GM19468 (cell line): ENCODE measurements around the gene PSMB4.
"Not testable (repeated sequence)": the region's sequence is repeated elsewhere in the genome, so short reads cannot be mapped to it uniquely, and the experiment has no call there.

ENCODE experiments used
- ATAC-seq: cut with Tn5 transposase; IDR thresholded peaks from one replicate; pipeline ENCODE4 v1.9.1; 2021; ENCODE audit warnings: mild to moderate bottlenecking, moderate library complexity, moderate number of reproducible peaks; ENCODE audit not compliant: unreplicated experiment; ENCODE audit errors: extremely low read depth

The PSMB4 gene

DNA sequence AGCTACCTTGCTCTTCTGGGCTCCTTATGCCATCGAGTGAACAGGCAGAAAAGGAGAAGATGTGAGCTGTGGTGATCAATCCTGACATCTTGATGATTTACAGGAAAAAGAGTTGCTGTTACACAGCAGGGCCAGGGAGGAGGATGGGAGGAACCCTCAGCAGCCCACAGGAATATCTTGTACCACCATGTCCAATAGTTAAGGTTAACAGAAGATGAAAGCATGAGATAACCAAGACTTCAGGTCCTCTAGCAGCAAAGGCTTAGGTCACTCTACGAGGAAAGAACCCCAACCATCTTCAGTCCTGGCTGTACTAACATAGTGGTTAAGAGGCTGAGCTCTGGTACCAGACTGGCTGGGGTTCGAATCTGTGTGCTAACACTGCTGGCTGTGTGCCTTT, 14.8 kb upstream of the PSMB4 start:
- no peak for ATAC-seq

DNA sequence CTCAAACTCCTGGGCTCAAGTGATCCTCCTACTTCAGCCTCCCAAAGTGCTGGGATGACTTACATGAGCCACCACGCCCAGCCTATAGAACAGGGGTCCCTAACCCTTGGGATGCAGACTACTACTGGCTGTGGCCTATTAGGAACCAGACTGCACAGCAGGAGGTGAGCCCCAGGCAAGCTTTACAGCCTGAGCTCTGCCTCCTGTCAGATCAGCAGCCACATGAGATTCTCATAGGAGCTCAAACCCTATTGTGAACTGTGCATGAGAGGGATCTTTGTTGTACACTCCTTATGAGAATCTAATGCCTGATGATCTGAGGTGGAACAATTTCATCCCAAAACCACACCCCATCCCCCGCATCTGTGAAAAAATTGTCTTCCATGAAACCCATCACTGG, 13.4 kb upstream of the PSMB4 start:
- ATAC-seq: no peak

DNA sequence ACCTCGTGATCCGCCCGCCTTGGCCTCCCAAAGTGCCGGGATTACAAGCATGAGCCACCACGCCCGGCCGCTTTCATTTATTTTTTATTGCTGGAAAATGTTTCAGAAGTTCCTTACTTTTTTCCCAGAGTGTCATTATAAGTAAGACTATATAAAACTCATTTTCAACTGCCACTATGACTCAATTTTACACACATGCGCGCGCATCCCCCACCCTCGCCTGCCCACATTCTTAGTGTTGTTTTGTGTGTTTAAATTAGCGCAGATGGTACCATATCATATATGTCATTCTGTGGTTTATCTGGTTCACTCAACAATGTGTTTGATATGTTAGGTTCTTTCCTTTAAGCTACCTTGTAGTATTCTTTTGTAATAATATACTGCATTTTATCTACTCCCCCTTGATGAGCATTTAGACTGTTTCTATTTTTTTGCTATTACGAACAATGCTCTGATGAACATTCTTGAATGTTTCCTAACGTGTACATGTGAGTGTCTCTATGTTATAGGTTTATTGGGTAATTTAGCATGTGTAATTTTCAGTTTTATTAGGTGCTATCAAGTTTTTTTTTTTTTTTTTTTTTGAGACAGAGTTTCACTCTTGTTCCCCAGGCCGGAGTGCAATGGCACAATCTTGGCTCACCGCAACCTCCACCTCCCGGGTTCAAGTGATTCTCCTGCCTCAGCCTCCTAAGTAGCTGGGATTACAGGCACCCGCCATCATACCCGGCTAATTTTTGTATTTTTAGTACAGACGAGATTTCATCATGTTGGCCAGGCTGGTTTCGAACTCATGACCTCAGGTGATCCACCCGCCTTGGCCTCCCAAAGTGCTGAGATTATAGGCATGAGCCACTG, 8.9 kb upstream of the PSMB4 start:
- not testable (repeated sequence) for ATAC-seq

DNA sequence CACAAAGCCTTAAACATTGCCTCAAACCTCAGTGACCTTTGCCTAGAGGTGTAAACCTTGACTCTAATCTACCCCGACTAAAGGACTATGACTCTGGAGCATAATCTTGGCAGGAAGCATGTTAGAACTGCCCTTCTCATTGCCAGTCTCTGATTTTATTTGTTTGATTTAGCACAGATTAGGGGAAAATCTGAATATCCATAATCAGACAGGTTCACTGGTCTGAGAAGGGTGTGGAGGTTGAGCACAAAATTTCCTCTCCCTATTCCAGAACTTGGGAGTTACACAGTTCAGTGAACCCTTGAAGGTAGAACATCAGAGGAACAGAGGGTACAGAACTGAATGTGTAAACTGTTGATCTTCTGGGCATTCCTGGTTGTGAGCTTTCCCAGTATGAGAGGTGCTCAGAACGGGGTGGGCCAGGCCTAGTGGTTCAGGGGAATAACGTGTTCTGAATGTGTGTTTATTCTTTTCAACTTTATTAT, 8.3 kb upstream of the PSMB4 start:
- ATAC-seq: no peak

DNA sequence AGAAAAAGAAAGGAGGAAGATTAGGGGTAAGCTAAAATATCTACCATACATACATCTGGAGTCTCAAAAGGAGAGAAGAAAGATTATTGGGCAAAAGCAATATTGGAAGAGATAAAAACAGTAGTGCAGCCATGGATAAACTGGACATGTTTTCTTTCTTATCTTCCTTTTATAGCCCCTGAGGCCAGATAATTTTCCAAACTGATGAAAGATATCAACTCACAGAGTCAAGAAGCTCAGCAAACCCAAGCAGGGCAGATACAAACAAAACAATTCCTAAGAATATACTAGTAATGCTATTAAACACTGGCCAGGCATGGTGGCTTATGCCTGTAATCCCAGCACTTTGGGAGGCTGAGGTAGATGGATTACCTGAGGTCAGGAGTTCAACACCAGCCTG, 5.8 kb upstream of the PSMB4 start:
- no peak for ATAC-seq

DNA sequence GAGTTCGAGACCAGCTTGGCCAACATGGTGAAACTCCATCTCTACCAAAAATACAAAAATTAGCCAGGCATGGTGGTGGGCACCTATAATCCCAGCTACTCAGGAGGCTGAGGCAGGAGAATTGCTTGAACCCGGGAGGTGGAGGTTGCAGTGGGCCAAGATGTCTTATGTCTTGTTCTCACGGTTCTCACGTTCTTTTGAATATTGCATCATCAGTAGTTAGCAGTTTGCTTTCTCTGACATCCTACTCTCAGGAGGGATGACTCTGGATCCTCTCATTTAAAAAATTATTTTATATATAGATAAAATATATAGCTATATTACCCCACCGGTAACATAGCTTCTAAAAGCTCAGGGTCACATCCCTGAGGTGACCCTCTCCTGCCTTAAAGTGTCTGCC, 3.1 kb upstream of the PSMB4 start:
- ATAC-seq: not testable (repeated sequence)

DNA sequence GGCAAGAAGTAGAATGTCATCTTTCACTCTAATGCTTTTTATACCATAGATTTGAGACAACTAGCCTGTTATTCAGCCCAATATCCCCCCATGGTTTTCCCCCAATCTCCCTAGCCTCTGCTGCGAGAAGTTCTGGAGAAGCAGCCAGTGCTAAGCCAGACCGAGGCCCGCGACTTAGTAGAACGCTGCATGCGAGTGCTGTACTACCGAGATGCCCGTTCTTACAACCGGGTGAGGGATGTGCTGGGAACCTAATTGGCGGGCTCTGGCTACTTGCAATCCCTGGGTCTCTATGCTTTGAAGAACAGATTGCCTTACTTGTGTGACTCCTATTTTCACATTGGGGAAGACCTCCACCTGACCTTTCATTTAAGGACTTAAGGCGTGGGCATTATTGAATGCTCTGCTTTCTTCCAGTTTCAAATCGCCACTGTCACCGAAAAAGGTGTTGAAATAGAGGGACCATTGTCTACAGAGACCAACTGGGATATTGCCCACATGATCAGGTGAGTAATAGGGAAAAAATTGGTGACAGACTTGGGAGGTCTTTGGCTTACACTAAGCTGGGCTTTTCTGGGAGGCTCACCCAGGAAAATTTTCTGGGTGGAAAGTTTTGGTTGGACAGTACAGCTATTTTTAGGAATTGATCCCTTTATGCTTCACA, 1.9 kb downstream of the PSMB4 start:
- no peak for ATAC-seq

DNA sequence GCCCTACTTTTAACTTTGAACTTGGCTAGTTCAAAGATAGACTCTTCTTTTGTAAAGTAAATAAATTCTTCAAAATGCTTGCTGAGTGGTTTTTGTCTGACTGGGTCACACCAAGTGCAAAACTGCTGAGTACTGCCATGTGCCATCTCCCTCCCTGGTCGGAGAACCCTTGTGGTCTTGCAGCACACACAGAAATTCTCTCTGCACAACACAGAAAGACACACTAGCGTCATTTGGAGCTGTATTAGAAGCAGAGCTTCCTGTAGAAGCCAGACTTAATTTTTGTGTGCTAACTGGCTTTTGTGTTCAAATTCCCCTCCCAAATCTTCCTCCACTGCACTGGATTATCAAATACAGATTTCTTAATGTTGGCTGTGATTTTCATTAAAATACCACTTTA, 2.5 kb downstream of the PSMB4 start:
- ATAC-seq: no peak

DNA sequence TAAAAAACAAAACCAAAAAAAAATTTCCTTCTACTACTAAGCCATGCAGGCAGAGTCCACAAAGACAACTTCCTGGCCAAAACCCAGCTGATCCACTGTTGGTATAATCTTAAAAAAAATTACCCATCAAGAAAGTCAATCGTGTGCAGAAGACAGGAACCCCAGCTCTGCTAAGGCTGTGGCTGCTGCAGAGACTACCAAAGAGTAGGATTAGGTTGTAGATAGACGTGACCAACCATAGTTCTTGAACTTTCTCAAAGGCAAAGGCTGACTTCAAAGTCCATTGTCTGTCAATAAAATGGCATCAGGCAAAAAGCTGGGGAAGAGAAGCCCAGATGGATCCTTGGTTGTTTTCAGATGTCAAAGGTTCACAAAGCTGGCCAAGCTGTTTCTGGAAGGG, 3.4 kb downstream of the PSMB4 start:
- ATAC-seq: no peak

DNA sequence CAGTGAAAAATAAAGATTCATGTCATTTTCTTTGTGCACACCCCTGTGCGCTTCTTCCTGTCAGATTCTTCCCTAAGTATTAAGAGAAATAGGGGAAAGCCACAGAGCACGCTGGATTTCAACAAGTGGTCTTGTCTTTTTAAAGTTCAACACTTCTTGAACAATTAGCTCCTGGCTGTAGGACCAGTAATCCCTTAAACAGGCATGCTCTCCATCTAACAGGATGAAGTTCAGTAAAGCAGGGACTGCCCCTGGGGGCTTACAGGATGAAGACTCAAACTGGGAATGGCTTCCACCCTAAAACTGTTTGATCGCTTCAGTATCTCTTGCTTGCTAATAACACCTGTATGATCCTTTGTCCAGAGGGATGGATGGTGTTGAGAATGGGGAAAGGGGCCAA, 4.2 kb downstream of the PSMB4 start:
- ATAC-seq: no peak

DNA sequence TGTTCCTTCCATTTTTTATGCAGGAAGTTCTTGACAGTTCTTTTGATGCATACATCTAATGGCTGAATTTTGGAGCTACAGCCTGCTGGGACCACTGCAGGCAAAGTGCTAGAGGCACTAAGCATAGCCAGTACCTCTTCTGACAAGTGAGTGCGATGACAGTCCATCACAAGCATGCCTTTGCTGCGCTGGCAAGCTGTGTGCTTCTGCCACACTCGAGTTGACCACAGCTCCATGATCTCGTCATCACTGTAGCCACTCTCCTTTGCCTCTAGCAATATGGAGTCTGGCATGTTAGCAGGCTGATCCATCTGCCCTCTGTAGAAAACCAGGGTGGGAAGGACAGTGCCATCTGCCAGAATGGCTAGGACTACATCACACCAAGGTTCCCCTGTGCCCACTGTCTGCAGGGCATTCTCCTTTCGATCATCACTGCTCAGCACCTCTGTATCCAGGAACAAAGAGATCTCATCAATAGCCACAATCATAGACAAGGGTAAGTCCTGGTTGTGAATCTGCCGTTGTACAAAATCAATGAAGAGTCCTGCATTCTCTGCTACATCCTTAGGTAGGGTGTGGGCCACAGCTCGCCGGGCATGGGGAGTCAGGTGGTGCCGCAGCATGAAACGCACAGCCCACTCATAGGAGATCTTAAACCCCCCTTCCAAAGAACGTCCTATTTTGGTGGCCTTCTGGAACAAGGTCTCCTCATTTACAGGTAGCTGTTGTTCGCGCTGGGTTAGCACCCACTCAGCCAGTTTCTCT, 6.0 kb downstream of the PSMB4 start:
- ATAC-seq: no peak

DNA sequence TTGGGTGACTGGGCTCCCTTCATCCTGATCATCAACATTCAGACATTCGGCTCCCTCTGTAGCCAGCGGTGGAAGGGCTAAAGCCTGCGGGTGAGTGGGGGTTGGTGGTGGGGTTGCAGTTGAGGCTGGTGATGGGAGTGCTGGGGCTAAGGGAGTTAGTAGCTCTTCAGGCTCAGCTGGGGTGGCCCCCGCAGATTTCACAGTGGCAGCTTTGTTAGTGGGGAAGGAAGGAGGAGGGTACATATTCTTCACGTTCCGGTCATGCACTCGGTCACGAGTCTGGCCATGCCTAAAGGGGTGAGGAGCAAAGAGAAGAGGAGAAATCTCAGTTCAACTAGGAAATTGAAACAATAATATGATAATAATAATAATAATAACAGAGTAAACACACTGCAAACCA, 6.8 kb downstream of the PSMB4 start:
- ATAC-seq: no peak

DNA sequence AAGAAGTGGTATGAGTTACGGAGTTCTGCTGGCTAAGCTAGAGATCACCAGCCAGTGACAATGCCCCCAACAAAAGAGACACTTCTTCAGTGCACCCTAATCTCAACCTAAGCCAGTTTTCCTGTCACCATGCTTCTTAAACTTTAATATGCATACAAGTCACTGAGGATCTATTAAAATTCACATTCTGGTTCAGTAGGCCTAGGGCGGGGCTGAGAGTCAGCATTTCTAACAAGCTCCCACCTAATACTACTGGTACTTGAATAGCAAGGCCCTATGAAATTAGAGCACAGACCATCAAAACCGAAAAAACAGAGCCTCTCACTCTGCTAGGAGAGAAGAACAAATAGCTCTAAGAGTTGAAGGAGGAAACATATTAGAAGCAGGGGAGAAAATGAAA, 7.9 kb downstream of the PSMB4 start:
- ATAC-seq: no peak

DNA sequence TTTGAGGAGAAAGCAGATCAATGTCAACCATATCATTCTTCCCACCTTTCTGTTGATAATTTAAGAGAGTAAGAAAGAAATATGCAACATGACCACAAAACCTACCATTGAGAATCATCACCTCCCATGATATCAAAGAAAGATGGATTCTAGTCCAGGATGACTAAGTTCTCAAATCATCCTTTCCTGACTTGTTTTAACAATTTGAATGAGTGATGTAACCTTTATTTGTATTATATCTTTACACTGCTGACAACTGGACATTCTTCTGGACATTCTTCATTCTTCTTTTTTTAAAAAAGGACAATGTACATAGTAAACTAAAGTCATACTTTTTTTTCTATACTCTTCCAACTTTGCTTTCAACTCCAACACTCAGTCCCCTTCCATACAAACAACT, 9.5 kb downstream of the PSMB4 start:
- no peak for ATAC-seq

DNA sequence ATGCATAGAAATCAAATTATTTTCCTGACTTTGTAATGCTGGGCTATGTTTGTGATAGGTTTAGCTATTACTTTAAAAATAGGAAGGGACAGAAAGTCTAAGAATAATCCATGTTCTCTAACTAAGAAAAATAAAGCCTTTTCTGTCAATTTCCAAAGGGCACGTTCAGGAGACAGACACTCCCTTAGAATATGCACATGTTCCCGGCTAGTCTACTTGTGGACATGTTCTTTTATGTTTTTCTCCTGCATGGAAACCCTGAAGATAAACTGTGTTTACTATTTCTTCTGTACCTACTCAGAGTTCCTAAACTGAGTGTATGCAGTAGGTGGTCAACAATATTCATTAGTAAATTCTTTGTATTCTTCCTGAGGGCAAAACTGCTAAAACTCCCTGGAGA, 12.5 kb downstream of the PSMB4 start:
- no peak for ATAC-seq

DNA sequence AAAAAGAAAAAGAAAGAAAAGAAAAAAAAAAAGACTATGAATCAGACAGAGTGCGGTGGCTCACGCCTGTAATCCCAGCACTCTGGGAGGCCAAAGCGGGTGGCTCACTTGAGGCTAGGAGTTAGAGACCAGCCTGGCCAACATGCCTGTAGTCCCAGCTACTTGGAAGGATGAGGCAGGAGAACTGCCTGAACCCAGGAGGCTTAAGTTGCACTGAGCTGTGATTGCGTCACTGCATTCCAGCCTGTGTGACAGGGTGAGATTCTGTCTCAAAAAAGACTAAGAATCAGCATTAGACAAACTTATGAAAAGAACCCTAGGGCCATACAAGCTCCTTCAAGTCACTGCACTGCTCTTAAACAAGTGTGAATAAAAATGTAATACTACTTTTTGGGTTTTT, 16.9 kb downstream of the PSMB4 start:
- ATAC-seq: no peak

DNA sequence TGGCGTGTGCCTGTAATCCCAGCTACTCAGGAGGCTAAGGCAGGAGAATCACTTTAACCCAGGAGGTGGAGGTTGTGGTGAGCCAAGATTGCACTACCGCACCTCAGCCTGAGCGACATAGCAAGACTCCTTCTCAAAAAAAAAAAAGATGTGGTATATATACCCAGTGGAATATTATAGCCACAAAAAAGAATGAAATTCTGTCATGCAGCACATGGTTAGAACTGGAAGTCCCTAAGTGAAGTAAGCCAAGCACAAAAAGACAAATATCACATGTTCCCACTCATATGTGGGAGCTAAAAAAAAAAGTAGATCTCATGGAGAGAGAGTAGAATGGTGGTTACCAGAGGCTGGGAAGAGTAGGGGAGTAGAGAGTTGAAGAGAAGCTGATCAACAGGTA, 18.7 kb downstream of the PSMB4 start:
- no peak for ATAC-seq

DNA sequence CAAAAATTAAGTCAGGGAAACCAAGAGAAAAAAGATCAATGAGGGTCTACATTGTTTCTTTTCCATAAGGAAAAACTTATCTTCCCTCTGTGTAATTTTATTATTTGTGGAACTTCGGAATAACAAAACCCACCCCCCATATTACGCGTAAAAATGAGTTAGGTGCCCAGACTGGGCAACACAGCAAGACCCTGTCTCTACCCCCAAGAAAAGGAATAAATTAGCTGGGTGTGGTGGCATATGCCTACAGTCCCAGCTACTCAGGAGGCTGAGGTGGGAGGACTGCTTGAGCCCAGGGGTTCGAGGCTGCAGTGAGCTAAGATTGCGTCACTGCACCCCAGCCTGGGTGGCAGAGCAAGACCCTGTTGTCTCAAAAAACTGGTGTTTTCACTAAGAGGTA, 20.4 kb downstream of the PSMB4 start:
- no peak for ATAC-seq

DNA sequence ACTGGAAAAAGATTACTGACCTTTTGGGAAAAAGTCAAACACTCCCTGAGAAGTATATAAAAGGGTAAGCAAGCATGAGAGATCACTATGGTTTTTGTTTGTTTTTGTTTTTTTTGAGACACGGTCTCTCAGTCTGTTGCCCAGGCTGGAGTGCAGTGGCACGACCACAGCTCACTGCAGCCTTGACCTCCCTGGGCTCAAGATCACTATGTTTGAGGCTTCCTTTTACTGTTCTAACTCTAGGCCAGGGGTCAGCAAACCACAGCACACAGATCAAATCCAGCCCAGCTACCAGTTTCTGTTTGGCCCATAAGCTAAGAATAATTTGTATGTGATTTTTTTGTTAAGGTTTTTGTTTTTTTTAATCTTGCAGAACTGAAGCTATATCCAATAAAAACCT, 25.7 kb downstream of the PSMB4 start:
- ATAC-seq: no peak

DNA sequence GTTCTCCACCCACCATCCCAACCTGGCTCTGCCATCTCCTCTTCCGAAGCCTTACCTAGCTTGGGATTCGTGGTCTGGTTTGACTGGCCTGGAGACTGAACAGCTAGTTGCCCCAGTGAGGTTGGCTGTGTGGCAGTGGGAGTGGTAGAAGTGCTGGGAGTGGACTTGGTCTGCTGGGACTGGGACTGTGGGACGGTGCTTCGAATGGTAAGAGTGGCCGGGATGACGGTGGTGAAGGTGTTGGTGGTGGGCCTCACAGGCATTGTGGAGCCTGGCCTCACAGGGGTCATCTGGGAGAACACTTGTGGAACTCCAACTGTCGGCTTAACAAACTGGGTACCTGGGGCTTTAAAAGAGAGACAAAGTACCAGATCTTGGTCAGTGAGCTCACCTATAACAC, 28.7 kb downstream of the PSMB4 start:
- no peak for ATAC-seq

DNA sequence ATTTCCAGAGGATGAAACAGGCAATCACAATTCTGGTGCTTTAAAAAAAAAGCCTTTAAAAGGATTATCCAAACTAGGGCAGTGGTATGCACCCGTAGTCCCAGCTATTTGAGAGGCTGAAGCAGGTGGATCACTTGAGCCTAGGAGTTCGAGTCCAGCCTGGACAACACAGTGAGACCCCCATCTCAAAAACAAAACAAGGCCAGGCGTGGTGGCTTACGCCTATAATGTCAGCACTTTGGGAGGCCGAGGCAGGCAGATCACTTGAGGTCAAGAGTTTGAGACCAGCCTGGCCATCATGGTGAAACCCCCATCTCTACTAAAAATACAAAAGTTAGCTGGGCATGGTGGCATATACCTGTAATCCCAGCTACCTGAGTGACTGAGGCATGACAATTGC, 34.5 kb downstream of the PSMB4 start:
- ATAC-seq: not testable (repeated sequence)
